RWPE1 (cell line): ENCODE data around the gene NCSTN.

Experiments
- CTCF ChIA-PET: fragments of 350-600 bp; sonication (Branson Sonifier 250); formaldehyde crosslinking; extraction: SDS; loops from one replicate; lab custom pipeline; 2021; lab: Yijun Ruan, JAX
- POLR2A ChIA-PET: fragments of 400-600 bp; formaldehyde crosslinking; extraction: SDS; loops from one replicate; lab custom pipeline; 2020; ENCODE audit warnings: antibody characterized with exemption; ENCODE audit not compliant: low non-redundant PET; lab: Yijun Ruan, JAX
- DNase-seq: peaks from one replicate; pipeline ENCODE4 v3.0.0; 2012; ENCODE audit warnings: low spot score
- H3K27ac ChIP-seq: fragments of 450-650 bp; 2 replicates; pipeline ENCODE4 v1.5.1; 2017
- CTCF ChIP-seq: fragments of 450-650 bp; conservative IDR thresholded peaks from 2 replicates; pipeline ENCODE4 v1.5.1; 2017; ENCODE audit warnings: low read depth, mild to moderate bottlenecking

NCSTN gene

GRCh38 chr1:160370561-160371345, 27.6 kb downstream of the NCSTN start:
- no peak for DNase-seq
- H3K27ac ChIP-seq: no peak overlapping the region
- ChIA-PET POLR2A (no interaction called here), CTCF (interaction anchor here (1.1 to 1.2 kb wide), 2 partner anchors 26 to 80 kb away, joined by 3 read pairs; no protein-coding TSS in a partner anchor)
- TF ChIP-seq CTCF: no peak

GRCh38 chr1:160371346-160371631, 28.1 kb downstream of the NCSTN start:
- ChIA-PET POLR2A (no interaction called here), CTCF (interaction anchor here (1.1 to 1.2 kb wide), 2 partner anchors 26 to 80 kb away, joined by 3 read pairs; no protein-coding TSS in a partner anchor)
- no peak for DNase-seq
- no peak overlapping the region for H3K27ac ChIP-seq
- no peak for TF ChIP-seq CTCF

- ChIA-PET CTCF (interaction anchor here (1.1 to 1.2 kb wide), 2 partner anchors 25 to 81 kb away, joined by 3 read pairs; no protein-coding TSS in a partner anchor), POLR2A (no interaction called here)
- DNase-seq: no peak
- TF ChIP-seq CTCF: no peak
- no peak overlapping the region for H3K27ac ChIP-seq
Measured at GRCh38 chr1:160371756-160372155, 28.6 kb downstream of the NCSTN start.

GRCh38 chr1:160373696-160374095, 30.5 kb downstream of the NCSTN start:
- ChIA-PET CTCF (interaction anchor here (0.6 to 0.7 kb wide), 2 partner anchors 65 to 1003 kb away, joined by 9 to 11 read pairs; no protein-coding TSS in a partner anchor), POLR2A (no interaction called here)
- no peak for TF ChIP-seq CTCF
- no peak overlapping the region for H3K27ac ChIP-seq
- DNase-seq: no peak

- CTCF ChIA-PET: interaction anchor here (0.6 kb wide), 1 partner anchor 1002 kb away, joined by 11 read pairs; no protein-coding TSS in a partner anchor
- POLR2A ChIA-PET: no interaction called here
- H3K27ac ChIP-seq: no peak overlapping the region
- DNase-seq: no peak
- TF ChIP-seq CTCF: no peak
Measured at GRCh38 chr1:160374306-160375110, 31.3 kb downstream of the NCSTN start.

GRCh38 chr1:160375788-160376524, 32.8 kb downstream of the NCSTN start:
- ChIA-PET CTCF (interaction anchor here (0.6 to 1.2 kb wide), 7 partner anchors 9 to 135 kb away, joined by 3 to 5 read pairs (median 3); partner anchors contain the start of gene NHLH1), POLR2A (no interaction called here)
- H3K27ac ChIP-seq: no peak overlapping the region
- TF ChIP-seq CTCF: no peak
- no peak for DNase-seq
